22Rv1 (cell line): ENCODE measurements around the gene PJA1.

Experiments used
- CTCF ChIP-seq: fragments of 450-650 bp; IDR thresholded peaks from 2 replicates; pipeline ENCODE4 v1.5.1; 2017; ENCODE audit warnings: mild to moderate bottlenecking
- ZFX ChIP-seq: fragments of 450-650 bp; IDR thresholded peaks from 2 replicates; pipeline ENCODE4 v1.6.1; 2017; ENCODE audit warnings: antibody characterized with exemption, borderline replicate concordance

- TF ChIP-seq CTCF (no peak), ZFX (no peak)
These were observed 42.0 kb upstream of the PJA1 start for GRCh38 chrX:69207216-69207615.
